SK-N-SH treated with all-trans-retinoic acid at 6 μM for 48 hours (cell line): ENCODE data around the gene ETV6.

Source experiments
- CREB5 ChIP-seq: fragments of 250-450 bp; sonication (Bioruptor Pico); IDR thresholded peaks from 2 replicates; pipeline ENCODE4 v1.5.1; 2020; ENCODE audit warnings: low read depth, mild to moderate bottlenecking, moderate library complexity
- CSDC2 ChIP-seq: fragments of 250-450 bp; sonication (Bioruptor Pico); IDR thresholded peaks from 2 replicates; pipeline ENCODE4 v1.5.0; 2020; ENCODE audit warnings: mild to moderate bottlenecking, moderate library complexity
- ESRRG ChIP-seq: fragments of 250-450 bp; sonication (Bioruptor Pico); IDR thresholded peaks from 2 replicates; pipeline ENCODE4 v1.6.1; 2021; ENCODE audit warnings: mild to moderate bottlenecking
- GLIS3 ChIP-seq: fragments of 250-450 bp; sonication (Bioruptor Pico); IDR thresholded peaks from 2 replicates; pipeline ENCODE4 v1.5.0; 2020; ENCODE audit warnings: mild to moderate bottlenecking, moderate library complexity
- ISL1 ChIP-seq: fragments of 250-450 bp; sonication (Bioruptor Pico); IDR thresholded peaks from 2 replicates; pipeline ENCODE4 v2.1.2; 2022; ENCODE audit warnings: mild to moderate bottlenecking, moderate library complexity
- OSR1 ChIP-seq: fragments of 250-450 bp; sonication (Bioruptor Pico); IDR thresholded peaks from 2 replicates; pipeline ENCODE4 v1.8.0; 2022; ENCODE audit warnings: moderate library complexity, mild to moderate bottlenecking, inconsistent platforms
- PATZ1 ChIP-seq: fragments of 250-450 bp; sonication (Bioruptor Pico); IDR thresholded peaks from 2 replicates; pipeline ENCODE4 v1.8.0; 2020; ENCODE audit warnings: mild to moderate bottlenecking, moderate library complexity, borderline replicate concordance
- ZFP30 ChIP-seq: fragments of 450-650 bp; formaldehyde crosslinking; IDR thresholded peaks from 2 replicates; pipeline ENCODE4 v1.5.0; 2022; ENCODE audit warnings: mild to moderate bottlenecking, moderate library complexity

- no peak for TF ChIP-seq OSR1 (CRISPR knock-in tag)
- no peak for TF ChIP-seq PATZ1 (CRISPR knock-in tag)
- no peak for TF ChIP-seq ESRRG (CRISPR knock-in tag)
- TF ChIP-seq ZFP30 (CRISPR knock-in tag), result no peak
- no peak for TF ChIP-seq CREB5 (CRISPR knock-in tag)
- no peak for TF ChIP-seq CSDC2 (CRISPR knock-in tag)
- no peak for TF ChIP-seq GLIS3
- no peak for TF ChIP-seq ISL1 (CRISPR knock-in tag)
Observed at GRCh38 chr12:11943919-11944700, 294.6 kb downstream of the ETV6 start.
